H1 (cell line): Measurements from ENCODE around the gene FCGBP. TPM values are rescaled to one million over a fixed set of nuclear protein-coding genes. Genes with fewer than 3 reads are reported as not detected.

Experiments used
- CTCF ChIA-PET: fragments of 300-600 bp; sonication (Branson Sonifier 250); formaldehyde crosslinking; loops from one replicate; lab custom pipeline; 2021; ENCODE audit not compliant: partially characterized antibody; lab: Charles Lee
- POLR2A ChIA-PET: fragments of 300-600 bp; sonication (Branson Sonifier 250); formaldehyde crosslinking; loops from one replicate; lab custom pipeline; 2021; ENCODE audit warnings: inconsistent platforms; ENCODE audit not compliant: partially characterized antibody; lab: Charles Lee
- DNase-seq, 2 experiments: peaks; one replicate each; pipeline versions ENCODE4 v3.0.0 to v3.0.0-alpha.2; 2010 to 2022; ENCODE audit warnings: low spot score in 2 of 2, low read depth in 1 of 2, mixed read lengths in 1 of 2
- FAIRE-seq: peaks from 2 replicates; lab custom pipeline; 2011; peaks lifted over from hg19 to GRCh38; lab: Jason Lieb, UNC
- H2AFZ ChIP-seq: 2 replicates; pipeline ENCODE4 v1.8.1; 2012; ENCODE audit warnings: low read length, inconsistent platforms
- H2AK5ac ChIP-seq: 2 replicates; pipeline ENCODE4 v1.6.1; 2013; ENCODE audit warnings: low read depth, low read length
- H2BK120ac ChIP-seq: replicated peaks from 2 replicates; pipeline ENCODE3; 2013; ENCODE audit warnings: low read depth, low read length, inconsistent platforms
- H2BK12ac ChIP-seq: 2 replicates; pipeline ENCODE4 v1.6.1; 2013; ENCODE audit warnings: low read depth, low read length
- H2BK15ac ChIP-seq: 2 replicates; pipeline ENCODE4 v1.6.1; 2013; ENCODE audit warnings: low read length
- H2BK20ac ChIP-seq: 2 replicates; pipeline ENCODE4 v1.6.1; 2013; ENCODE audit warnings: low read length
- H2BK5ac ChIP-seq: 2 replicates; pipeline ENCODE4 v1.6.1; 2013; ENCODE audit warnings: low read depth, low read length
- H3K14ac ChIP-seq: 2 replicates; pipeline ENCODE4 v1.6.1; 2013; ENCODE audit warnings: inconsistent platforms; ENCODE audit not compliant: insufficient read length
- H3K18ac ChIP-seq: 2 replicates; pipeline ENCODE4 v1.6.1; 2013; ENCODE audit warnings: low read length; ENCODE audit errors: extremely low read depth
- H3K23ac ChIP-seq: 2 replicates; pipeline ENCODE4 v1.6.1; 2013; ENCODE audit warnings: inconsistent platforms; ENCODE audit not compliant: insufficient read length
- H3K23me2 ChIP-seq: 2 replicates; pipeline ENCODE4 v1.6.1; 2013; ENCODE audit warnings: low read depth, low read length
- H3K27ac ChIP-seq: 2 replicates; pipeline ENCODE4 v1.6.1; 2011; ENCODE audit warnings: low read depth, low read length, inconsistent platforms
- H3K27me3 ChIP-seq, 4 experiments: replicated peaks in 1 of 4; 1 replicate in 1 of 4; 2 replicates in 3 of 4; pipeline versions ENCODE4 v1.6.1 to v1.8.1; 2011 to 2013; ENCODE audit warnings: low read length in 3 of 4, mild to moderate bottlenecking in 3 of 4, inconsistent platforms in 2 of 4, mixed read lengths in 2 of 4, moderate library complexity in 1 of 4; ENCODE audit not compliant: control insufficient read depth in 3 of 4, insufficient read depth in 3 of 4; ENCODE audit errors: extremely low read depth in 1 of 4
- H3K36me3 ChIP-seq, 4 experiments: 2 replicates each; pipeline versions ENCODE4 v1.6.1 to v1.8.1; 2011 to 2013; ENCODE audit warnings: mild to moderate bottlenecking in 4 of 4, low read length in 3 of 4, moderate library complexity in 2 of 4, control low read depth in 1 of 4, inconsistent platforms in 1 of 4; ENCODE audit not compliant: insufficient read depth in 4 of 4, control insufficient read depth in 2 of 4
- H3K4ac ChIP-seq: replicated peaks from 2 replicates; pipeline ENCODE3; 2013; ENCODE audit warnings: low read length, low read depth, mixed read lengths, inconsistent platforms; ENCODE audit not compliant: insufficient read length
- H3K4me1 ChIP-seq, 4 experiments: replicated peaks in 1 of 4; 1 replicate in 1 of 4; 2 replicates in 3 of 4; pipeline versions ENCODE4 v1.6.1 to v1.8.1; 2011 to 2013; ENCODE audit warnings: low read length in 3 of 4, inconsistent platforms in 2 of 4, mixed read lengths in 1 of 4; ENCODE audit not compliant: insufficient read depth in 4 of 4, control insufficient read depth in 3 of 4
- H3K4me2 ChIP-seq, 2 experiments: 2 replicates each; pipeline versions ENCODE4 v1.6.1 to v1.8.1; 2011 to 2013; ENCODE audit warnings: low read depth in 2 of 2, low read length in 2 of 2, control low read depth in 1 of 2, inconsistent platforms in 1 of 2, mild to moderate bottlenecking in 1 of 2; ENCODE audit not compliant: insufficient read depth in 1 of 2
- H3K4me3 ChIP-seq, 4 experiments: fragments of 200-600, 300-600 bp in 1 of 4; sonication (generic), shearing (Covaris generic), sonication (Bioruptor Twin) in 1 of 4; 2 replicates each; pipeline versions ENCODE4 v1.5.1 to v1.8.1; 2011 to 2016; ENCODE audit warnings: low read length in 4 of 4, low read depth in 3 of 4, control low read depth in 2 of 4, inconsistent platforms in 2 of 4, mild to moderate bottlenecking in 2 of 4, mixed read lengths in 1 of 4, moderate library complexity in 1 of 4; ENCODE audit not compliant: insufficient read depth in 2 of 4; ENCODE audit errors: extremely low read depth in 1 of 4
- H3K56ac ChIP-seq: replicated peaks from 2 replicates; pipeline ENCODE3; 2013; ENCODE audit warnings: low read depth, mild to moderate bottlenecking, mixed read lengths, low read length, inconsistent platforms; ENCODE audit not compliant: insufficient read length
- H3K79me1 ChIP-seq: 2 replicates; pipeline ENCODE4 v1.6.1; 2013; ENCODE audit warnings: low read depth, low read length, control low read depth
- H3K79me2 ChIP-seq, 2 experiments: 2 replicates each; pipeline versions ENCODE4 v1.6.1 to v1.8.1; 2012 to 2013; ENCODE audit warnings: low read length in 2 of 2, mild to moderate bottlenecking in 2 of 2, inconsistent platforms in 1 of 2; ENCODE audit not compliant: insufficient read depth in 2 of 2, control insufficient read depth in 1 of 2
- H3K9ac ChIP-seq, 4 experiments: replicated peaks in 1 of 4; 1 replicate in 1 of 4; 2 replicates in 3 of 4; pipeline versions ENCODE4 v1.6.1 to v1.8.1; 2011 to 2013; ENCODE audit warnings: low read depth in 3 of 4, low read length in 3 of 4, control low read depth in 2 of 4, mild to moderate bottlenecking in 2 of 4, moderate library complexity in 2 of 4, inconsistent platforms in 1 of 4; ENCODE audit errors: extremely low read depth in 1 of 4
- H3K9me3 ChIP-seq, 2 experiments: 2 replicates each; pipeline versions ENCODE4 v1.6.1 to v1.8.1; 2012 to 2013; ENCODE audit warnings: mild to moderate bottlenecking in 2 of 2, moderate library complexity in 2 of 2, control low read depth in 1 of 2, inconsistent platforms in 1 of 2, low read depth in 1 of 2, low read length in 1 of 2, mixed read lengths in 1 of 2; ENCODE audit not compliant: insufficient read depth in 2 of 2
- H4K20me1 ChIP-seq, 2 experiments: replicated peaks in 1 of 2; 2 replicates each; pipeline versions ENCODE3 to v1.8.1; 2011 to 2013; ENCODE audit warnings: inconsistent platforms in 2 of 2, low read length in 2 of 2, mild to moderate bottlenecking in 1 of 2; ENCODE audit not compliant: insufficient read depth in 2 of 2, control insufficient read depth in 1 of 2
- H4K5ac ChIP-seq: 2 replicates; pipeline ENCODE4 v1.6.1; 2013; ENCODE audit warnings: low read length, low read depth, mixed read lengths, inconsistent platforms; ENCODE audit not compliant: insufficient read length
- H4K8ac ChIP-seq: 2 replicates; pipeline ENCODE4 v1.8.0; 2013; ENCODE audit warnings: mild to moderate bottlenecking, moderate library complexity, low read length, inconsistent platforms; ENCODE audit not compliant: insufficient read depth; ENCODE audit errors: extremely low read depth
- H4K91ac ChIP-seq: replicated peaks from 2 replicates; pipeline ENCODE3; 2013; ENCODE audit warnings: low read length, mixed read lengths, inconsistent platforms; ENCODE audit not compliant: insufficient read length
- CBX8 ChIP-seq: fragments of 300-800, 300-1000 bp; sonication (generic); IDR thresholded peaks from 2 replicates; pipeline ENCODE4 v1.7.1; 2016; ENCODE audit warnings: low read depth, low read length, borderline replicate concordance
- CEBPB ChIP-seq: IDR thresholded peaks from 2 replicates; pipeline ENCODE4 v1.6.1; 2012; ENCODE audit warnings: low read depth, low read length
- CREB1 ChIP-seq: IDR thresholded peaks from 2 replicates; pipeline ENCODE4 v1.6.1; 2012; ENCODE audit warnings: inconsistent platforms
- FOSL1 ChIP-seq: IDR thresholded peaks from 2 replicates; pipeline ENCODE4 v1.6.1; 2011; ENCODE audit warnings: mild to moderate bottlenecking, low read depth, low read length, moderate library complexity; ENCODE audit not compliant: insufficient read depth
- KDM4A ChIP-seq: IDR thresholded peaks from one replicate; pipeline ENCODE4 v1.7.1; 2012; ENCODE audit warnings: low read depth, mild to moderate bottlenecking, moderate library complexity, low read length, inconsistent platforms; ENCODE audit not compliant: severe bottlenecking
- NANOG ChIP-seq: IDR thresholded peaks from 2 replicates; pipeline ENCODE4 v1.6.1; 2011; ENCODE audit warnings: low read length, low read depth, mild to moderate bottlenecking, inconsistent platforms; ENCODE audit not compliant: insufficient read depth, poor library complexity, severe bottlenecking
- SUZ12 ChIP-seq: fragments of 200-600 bp; sonication (generic); IDR thresholded peaks from 2 replicates; pipeline ENCODE4 v1.6.1; 2012; ENCODE audit warnings: mild to moderate bottlenecking, inconsistent platforms, low read length, moderate library complexity, mixed read lengths
- TAF7 ChIP-seq: optimal IDR thresholded peaks from 2 replicates; pipeline ENCODE3; 2011; ENCODE audit warnings: low read depth, mild to moderate bottlenecking, inconsistent platforms, low read length, moderate library complexity, borderline replicate concordance
- TCF12 ChIP-seq: IDR thresholded peaks from 2 replicates; pipeline ENCODE4 v1.6.1; 2011; ENCODE audit warnings: low read depth, mild to moderate bottlenecking, low read length
- WGBS, 2 experiments: shearing (Covaris generic) in 1 of 2; methylation state at CpG; one replicate each; pipeline versions ENCODE4 v1.1.6 to v1.1.7; 2013 to 2015; ENCODE audit warnings: low lambda C conversion rate in 2 of 2, mixed read lengths in 2 of 2, inconsistent platforms in 1 of 2, low coverage in 1 of 2, missing lambda C conversion rate in 1 of 2; ENCODE audit not compliant: insufficient replicate concordance in 2 of 2, insufficient coverage in 1 of 2, insufficient read length in 1 of 2; ENCODE audit errors: extremely low coverage in 1 of 2, missing lambda C conversion rate in 1 of 2; 5-methylcytosine and 5-hydroxymethylcytosine counted together
- polyA plus RNA-seq, 7 experiments: library from polyadenylated mRNA; depleted of rRNA in 3 of 7; stranded (reverse) in 5 of 7; unstranded in 2 of 7; fragments of >200 nt in 5 of 7; fragments of 200-250 nt in 2 of 7; gene quantifications; 1 replicate in 5 of 7; 2 replicates in 1 of 7; 4 replicates in 1 of 7; pipeline versions ENCODE4 v1.2.1 to v1.2.3, GENCODE V29; 2011 to 2013; ENCODE audit warnings: missing spikeins in 2 of 7, mixed read lengths in 2 of 7
- total RNA-seq: library from RNA; stranded (reverse); fragmentation: NEBNext Ultra II Directional; extraction: Animal tissue kit (Norgen Biotek cat#: 25700); gene quantifications from 2 replicates; pipeline ENCODE4 v1.2.1, GENCODE V29; 2021
- TF ChIP-seq, protein P1 (sequence below): IDR thresholded peaks from 2 replicates; pipeline ENCODE4 v1.6.1; 2011; ENCODE audit warnings: low read length, improper control_type of control experiment
- TF ChIP-seq, protein P2 (sequence below): IDR thresholded peaks from 2 replicates; pipeline ENCODE4 v1.6.1; 2011; ENCODE audit warnings: low read depth, mild to moderate bottlenecking, low read length; ENCODE audit not compliant: insufficient read depth
- TF ChIP-seq, protein P3 (sequence below): IDR thresholded peaks from 2 replicates; pipeline ENCODE4 v1.6.1; 2012; ENCODE audit warnings: inconsistent platforms

Gene FCGBP
- total and polyA plus RNA-seq, 2 of the 8 experiments (the other 6 are each of a cell fraction or from before 2014, with no cell fraction given) = 1.1 to 3.1 TPM

DNA sequence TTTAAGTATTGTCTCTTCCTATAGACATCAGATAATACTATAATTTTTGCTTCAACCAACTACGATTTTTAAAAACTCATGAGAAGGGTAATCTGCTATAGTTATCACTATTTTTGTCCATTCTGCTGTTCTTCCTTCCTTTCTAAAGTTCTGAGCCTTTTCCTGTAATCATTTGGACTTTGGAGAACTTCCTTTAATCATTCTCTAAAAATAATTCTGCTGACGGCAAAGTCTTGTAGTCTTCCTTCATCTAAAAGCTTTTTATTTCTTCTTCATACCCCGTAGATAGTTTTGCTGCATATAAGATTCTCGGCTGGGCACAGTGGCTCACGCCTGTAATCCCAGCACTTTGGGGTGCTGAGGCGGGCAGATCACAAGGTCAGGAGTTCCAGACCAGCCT is 5.1 kb upstream of the FCGBP start:
- Histone ChIP-seq H3K56ac (no peak overlapping the region), H3K27me3 (no peaks in the 10 kb centered on the region), H2BK120ac (no peak overlapping the region), H3K4me1 (peaks cover 0 to 4% (median 0%) of the 10 kb centered on the region in 4 experiments; a peak in 2 of 7 replicates), H3K27ac (no peak overlapping the region), H3K23me2 (no peaks in the 10 kb centered on the region), H4K5ac (no peak overlapping the region), H4K8ac (no peak overlapping the region), H2BK5ac (no peak overlapping the region), H2BK20ac (no peak overlapping the region), H3K79me2 (no peaks in the 10 kb centered on the region), H3K79me1 (no peaks in the 10 kb centered on the region), H2AFZ (no peak overlapping the region), H4K20me1 (no peaks in the 10 kb centered on the region), H2BK15ac (no peak overlapping the region), H3K9me3 (no peaks in the 10 kb centered on the region), H3K23ac (no peak overlapping the region), H2BK12ac (no peak overlapping the region), H2AK5ac (no peak overlapping the region), H3K4me2 (no peak overlapping the region), H3K4me3 (no peak overlapping the region), H3K14ac (no peak overlapping the region), H3K9ac (no peak overlapping the region), H3K4ac (no peak overlapping the region), H3K36me3 (no peaks in the 10 kb centered on the region), H4K91ac (no peak overlapping the region), H3K18ac (no peak overlapping the region)
- 96% methylated on average over 6 of the region's 6 CpGs; no CpG with 5 or more reads in 1 of the 2 experiments for WGBS, 2 experiments
- DNase-seq (no peak), FAIRE-seq (no peak)
- POLR2A ChIA-PET = interaction anchor here (1.3 kb wide), 1 partner anchor 12 kb away, joined by 3 read pairs; no protein-coding TSS in a partner anchor
- CTCF ChIA-PET = no interaction called here
- no peak for TF ChIP-seq TCF12
- no peak for TF ChIP-seq TAF7
- TF ChIP-seq FOSL1 = no peak
- TF ChIP-seq KDM4A = no peak
- TF ChIP-seq CREB1 = no peak
- TF ChIP-seq NANOG = no peak
- TF ChIP-seq CEBPB = no peak
- TF ChIP-seq, protein P1, sequence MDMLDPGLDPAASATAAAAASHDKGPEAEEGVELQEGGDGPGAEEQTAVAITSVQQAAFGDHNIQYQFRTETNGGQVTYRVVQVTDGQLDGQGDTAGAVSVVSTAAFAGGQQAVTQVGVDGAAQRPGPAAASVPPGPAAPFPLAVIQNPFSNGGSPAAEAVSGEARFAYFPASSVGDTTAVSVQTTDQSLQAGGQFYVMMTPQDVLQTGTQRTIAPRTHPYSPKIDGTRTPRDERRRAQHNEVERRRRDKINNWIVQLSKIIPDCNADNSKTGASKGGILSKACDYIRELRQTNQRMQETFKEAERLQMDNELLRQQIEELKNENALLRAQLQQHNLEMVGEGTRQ = no peak
- TF ChIP-seq, protein P2, sequence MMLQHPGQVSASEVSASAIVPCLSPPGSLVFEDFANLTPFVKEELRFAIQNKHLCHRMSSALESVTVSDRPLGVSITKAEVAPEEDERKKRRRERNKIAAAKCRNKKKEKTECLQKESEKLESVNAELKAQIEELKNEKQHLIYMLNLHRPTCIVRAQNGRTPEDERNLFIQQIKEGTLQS = no peak
- TF ChIP-seq SUZ12 = no peak
- TF ChIP-seq, protein P3, sequence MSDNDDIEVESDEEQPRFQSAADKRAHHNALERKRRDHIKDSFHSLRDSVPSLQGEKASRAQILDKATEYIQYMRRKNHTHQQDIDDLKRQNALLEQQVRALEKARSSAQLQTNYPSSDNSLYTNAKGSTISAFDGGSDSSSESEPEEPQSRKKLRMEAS = no peak
- TF ChIP-seq CBX8 = no peak
